Measurements from ENCODE around the gene TMBIM6. TPM values are rescaled to one million over a fixed set of nuclear protein-coding genes. Genes with fewer than 3 reads are reported as not detected.

TMBIM6 gene
- total RNA-seq, 2 experiments from 2014 or later = 437 to 443 TPM

DNA sequence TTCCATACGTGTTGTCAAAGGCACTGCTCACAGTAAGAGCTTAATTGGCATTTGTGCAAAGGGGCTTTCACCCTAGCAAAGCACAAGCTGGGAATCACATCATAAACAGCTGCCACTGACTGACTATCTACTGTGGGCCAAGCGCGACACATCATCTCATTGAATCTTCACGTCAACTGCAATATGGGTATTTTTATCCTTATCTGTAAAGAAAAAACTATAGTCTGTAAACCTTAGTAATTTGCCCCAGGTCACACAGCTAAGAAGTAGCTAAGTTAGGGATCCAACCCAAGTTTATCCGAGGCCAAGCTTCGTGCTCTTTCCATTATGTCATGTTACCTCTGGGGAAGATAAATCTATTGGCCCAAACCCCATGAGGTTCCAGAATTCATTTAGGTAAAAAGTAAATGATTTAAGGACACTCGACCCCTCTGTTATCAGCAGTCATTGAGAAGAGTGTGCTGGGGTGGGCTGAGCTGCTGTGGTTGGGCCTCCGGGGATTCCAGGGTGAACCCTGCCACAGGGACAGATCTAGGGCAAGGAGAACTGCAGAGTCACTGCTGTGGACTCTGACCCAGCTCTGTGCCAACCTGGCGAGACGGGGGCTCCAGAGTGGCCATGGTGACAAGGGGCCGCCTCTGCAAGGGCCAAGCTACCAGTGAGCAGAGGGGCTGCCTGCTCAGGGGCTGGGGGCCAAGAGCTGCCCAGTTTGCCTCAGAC, 59.2 kb downstream of the TMBIM6 start:
- no peaks in the 10 kb centered on the region for H3K4me1 Mint-ChIP-seq (ENCODE audit: low read depth)
- H3K36me3 Mint-ChIP-seq (ENCODE audit: low read depth) = peaks cover 1% of the 10 kb centered on the region
- H3K27ac Mint-ChIP-seq = no peak overlapping the region
- ChIA-PET POLR2A (interaction anchor here (0.6 kb wide), 1 partner anchor 31 kb away, joined by 3 read pairs; no protein-coding TSS in a partner anchor), CTCF (interaction anchor here (0.7 to 2.3 kb wide), 4 partner anchors 22 to 270 kb away, joined by 3 to 13 read pairs (median 4); partner anchors contain the start of gene TMBIM6)
- DNase-seq = no peak
- intact Hi-C loops (cut with micrococcal nuclease) = no loop called here
- TF ChIP-seq, protein P1, sequence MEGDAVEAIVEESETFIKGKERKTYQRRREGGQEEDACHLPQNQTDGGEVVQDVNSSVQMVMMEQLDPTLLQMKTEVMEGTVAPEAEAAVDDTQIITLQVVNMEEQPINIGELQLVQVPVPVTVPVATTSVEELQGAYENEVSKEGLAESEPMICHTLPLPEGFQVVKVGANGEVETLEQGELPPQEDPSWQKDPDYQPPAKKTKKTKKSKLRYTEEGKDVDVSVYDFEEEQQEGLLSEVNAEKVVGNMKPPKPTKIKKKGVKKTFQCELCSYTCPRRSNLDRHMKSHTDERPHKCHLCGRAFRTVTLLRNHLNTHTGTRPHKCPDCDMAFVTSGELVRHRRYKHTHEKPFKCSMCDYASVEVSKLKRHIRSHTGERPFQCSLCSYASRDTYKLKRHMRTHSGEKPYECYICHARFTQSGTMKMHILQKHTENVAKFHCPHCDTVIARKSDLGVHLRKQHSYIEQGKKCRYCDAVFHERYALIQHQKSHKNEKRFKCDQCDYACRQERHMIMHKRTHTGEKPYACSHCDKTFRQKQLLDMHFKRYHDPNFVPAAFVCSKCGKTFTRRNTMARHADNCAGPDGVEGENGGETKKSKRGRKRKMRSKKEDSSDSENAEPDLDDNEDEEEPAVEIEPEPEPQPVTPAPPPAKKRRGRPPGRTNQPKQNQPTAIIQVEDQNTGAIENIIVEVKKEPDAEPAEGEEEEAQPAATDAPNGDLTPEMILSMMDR (IDR thresholded peaks at IDR 0.05) = no peak
- no peak overlapping the region for H3K4me3 Mint-ChIP-seq
- ATAC-seq = no peak
- H3K27me3 Mint-ChIP-seq = no peaks in the 10 kb centered on the region
- no peaks in the 10 kb centered on the region for H3K9me3 Mint-ChIP-seq

DNA sequence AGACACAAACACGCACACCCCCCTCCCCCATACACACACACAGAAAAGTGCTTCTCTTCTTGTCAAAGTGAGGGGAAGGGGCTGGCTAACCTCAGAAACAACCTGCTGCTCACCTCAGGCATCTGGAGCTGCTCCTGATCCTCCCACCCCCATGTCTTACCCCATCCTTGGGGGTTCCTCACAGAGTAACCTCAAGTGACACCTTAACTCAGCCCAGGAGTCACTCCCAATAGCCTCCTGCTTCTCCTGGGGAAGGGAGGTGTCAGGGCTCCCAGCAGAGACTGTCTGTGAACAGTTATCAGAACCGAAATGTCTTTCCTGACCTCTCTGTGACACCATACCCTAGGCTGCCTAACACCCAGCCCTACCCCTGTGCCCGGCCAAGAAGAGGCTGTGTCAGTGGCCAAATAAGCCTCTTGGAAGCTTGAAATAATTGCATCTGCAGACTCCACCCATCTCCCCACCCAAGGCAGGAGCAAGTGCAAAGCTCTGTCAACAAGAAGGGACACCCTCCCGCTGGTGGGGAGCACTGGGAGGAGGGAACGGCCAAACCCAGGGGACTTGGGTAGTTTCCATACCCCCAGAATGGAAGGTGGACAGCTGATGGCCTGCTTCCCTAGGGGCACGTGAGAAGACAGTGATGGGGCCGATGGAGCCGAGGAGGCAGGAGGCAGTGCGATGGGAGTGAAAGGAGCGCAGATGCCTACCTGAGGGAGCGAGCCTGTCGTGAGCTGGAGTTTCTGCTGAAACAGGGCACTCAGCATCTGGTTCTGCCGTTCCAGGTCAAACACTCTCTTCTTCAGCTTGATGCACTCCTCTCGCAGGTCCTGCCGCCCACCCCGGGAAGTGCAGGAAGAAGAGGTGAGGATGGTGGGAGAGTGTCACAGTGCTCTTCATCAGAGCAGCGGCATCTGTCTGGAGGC, 60.0 kb downstream of the TMBIM6 start:
- ChIA-PET CTCF (interaction anchor here (0.6 to 2.3 kb wide), 4 partner anchors 23 to 221 kb away, joined by 3 to 13 read pairs (median 4); partner anchors contain the start of gene TMBIM6), POLR2A (interaction anchor here (0.6 kb wide), 1 partner anchor 30 kb away, joined by 3 read pairs; no protein-coding TSS in a partner anchor)
- Mint-ChIP-seq H3K36me3 (ENCODE audit: low read depth) (peaks cover 1% of the 10 kb centered on the region), H3K4me3 (no peak overlapping the region), H3K27ac (no peak overlapping the region), H3K9me3 (no peaks in the 10 kb centered on the region), H3K4me1 (ENCODE audit: low read depth) (no peaks in the 10 kb centered on the region), H3K27me3 (no peaks in the 10 kb centered on the region)
- DNase-seq = no peak
- TF ChIP-seq, protein P1 (IDR thresholded peaks at IDR 0.05) = no peak
- intact Hi-C loops (cut with micrococcal nuclease) = no loop called here
- no peak for ATAC-seq

DNA sequence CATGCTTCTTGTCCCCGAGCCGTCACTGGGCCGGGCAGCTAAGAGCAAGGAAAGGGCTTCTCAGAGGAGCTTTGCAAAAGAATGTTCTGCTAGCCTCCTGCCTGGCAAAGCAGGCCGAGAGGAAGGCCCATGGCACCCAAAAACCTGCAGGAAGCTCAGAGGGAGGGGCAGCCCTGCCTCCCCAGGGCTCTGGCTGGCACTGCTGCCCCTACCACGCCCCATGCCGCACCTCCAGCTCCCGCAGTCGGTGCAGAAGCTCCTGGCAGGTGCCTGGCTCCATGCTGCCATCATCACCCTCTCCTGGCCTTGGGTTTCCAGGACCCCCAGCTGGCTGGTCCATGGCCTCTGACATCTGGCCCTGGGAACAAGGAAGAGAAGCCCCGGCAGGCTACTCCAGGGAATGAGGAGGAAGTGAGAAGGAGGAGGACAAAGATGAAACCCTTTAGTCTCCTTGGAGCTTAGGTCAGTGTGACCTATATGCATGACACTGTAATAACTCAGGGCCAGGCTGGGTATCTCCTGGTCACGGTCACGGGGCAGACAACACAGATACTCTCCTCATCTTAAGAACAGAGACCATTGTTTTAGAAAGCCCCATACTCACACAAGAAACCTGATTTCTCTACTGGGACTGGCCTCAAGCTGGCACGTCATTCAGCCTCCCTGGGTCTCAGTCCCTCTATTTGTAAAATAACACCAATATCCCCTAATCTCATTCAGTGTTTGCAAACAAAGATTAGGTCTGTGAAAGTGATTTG, 62.5 kb downstream of the TMBIM6 start:
- CTCF ChIA-PET = interaction anchor here (0.6 to 1.6 kb wide), 5 partner anchors 20 to 265 kb away, joined by 3 to 5 read pairs (median 3); no protein-coding TSS in a partner anchor
- Mint-ChIP-seq H3K4me3 (no peak overlapping the region), H3K27ac (no peak overlapping the region), H3K9me3 (no peaks in the 10 kb centered on the region), H3K36me3 (ENCODE audit: low read depth) (peaks cover 1% of the 10 kb centered on the region), H3K4me1 (ENCODE audit: low read depth) (no peaks in the 10 kb centered on the region), H3K27me3 (no peaks in the 10 kb centered on the region)
- POLR2A ChIA-PET = interaction anchor here (0.7 kb wide), 1 partner anchor 23 kb away, joined by 3 read pairs; no protein-coding TSS in a partner anchor
- DNase-seq (no peak), ATAC-seq (no peak)
- intact Hi-C loops (cut with micrococcal nuclease) = no loop called here
- TF ChIP-seq, protein P1 (IDR thresholded peaks at IDR 0.05) = no peak

DNA sequence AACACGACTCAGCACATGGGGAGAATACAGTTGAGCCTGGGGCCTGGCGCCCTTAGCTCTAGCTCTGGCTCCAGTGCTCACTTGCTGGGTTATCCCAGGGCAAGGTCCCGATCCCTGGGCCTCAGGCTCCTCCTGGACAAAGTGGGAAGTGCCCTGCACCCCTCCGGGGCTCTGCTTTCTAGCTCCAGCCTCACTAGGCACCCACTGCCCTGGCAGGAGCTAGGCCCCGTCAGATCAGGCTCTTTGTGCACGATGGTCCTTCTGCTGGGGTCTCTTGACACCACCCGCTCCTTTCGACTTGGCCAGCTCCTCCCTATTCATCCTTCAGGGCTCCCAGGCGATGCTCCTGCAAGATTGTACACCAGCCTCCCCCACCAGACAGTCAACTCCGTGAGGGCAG, 63.5 kb downstream of the TMBIM6 start:
- TF ChIP-seq, protein P1 (IDR thresholded peaks at IDR 0.05) = no peak
- DNase-seq = no peak
- Mint-ChIP-seq H3K4me3 (no peak overlapping the region), H3K4me1 (ENCODE audit: low read depth) (no peaks in the 10 kb centered on the region), H3K27ac (no peak overlapping the region), H3K9me3 (no peaks in the 10 kb centered on the region), H3K27me3 (no peaks in the 10 kb centered on the region), H3K36me3 (ENCODE audit: low read depth) (peaks cover 1% of the 10 kb centered on the region)
- intact Hi-C loops (cut with micrococcal nuclease) = no loop called here
- ChIA-PET POLR2A (interaction anchor here (0.7 kb wide), 2 partner anchors 24 to 87 kb away, joined by 3 to 4 read pairs; no protein-coding TSS in a partner anchor), CTCF (interaction anchor here (0.6 to 1.5 kb wide), 3 partner anchors 21 to 235 kb away, joined by 3 to 5 read pairs (median 3); no protein-coding TSS in a partner anchor)
- ATAC-seq = no peak

All from activated CD8-positive, alpha-beta T cell treated with anti-CD3 and anti-CD28 coated beads for 36 hours (primary cell).